ENCODE measurements around the gene PLTP.
"Not testable (repeated sequence)": the region's sequence is repeated elsewhere in the genome, so short reads cannot be mapped to it uniquely, and the experiment has no call there.

PLTP gene

GRCh38 chr20:45897289-45897688, 14.7 kb downstream of the PLTP start:
- no peak for DNase-seq (ENCODE audit: low spot score)

DNA sequence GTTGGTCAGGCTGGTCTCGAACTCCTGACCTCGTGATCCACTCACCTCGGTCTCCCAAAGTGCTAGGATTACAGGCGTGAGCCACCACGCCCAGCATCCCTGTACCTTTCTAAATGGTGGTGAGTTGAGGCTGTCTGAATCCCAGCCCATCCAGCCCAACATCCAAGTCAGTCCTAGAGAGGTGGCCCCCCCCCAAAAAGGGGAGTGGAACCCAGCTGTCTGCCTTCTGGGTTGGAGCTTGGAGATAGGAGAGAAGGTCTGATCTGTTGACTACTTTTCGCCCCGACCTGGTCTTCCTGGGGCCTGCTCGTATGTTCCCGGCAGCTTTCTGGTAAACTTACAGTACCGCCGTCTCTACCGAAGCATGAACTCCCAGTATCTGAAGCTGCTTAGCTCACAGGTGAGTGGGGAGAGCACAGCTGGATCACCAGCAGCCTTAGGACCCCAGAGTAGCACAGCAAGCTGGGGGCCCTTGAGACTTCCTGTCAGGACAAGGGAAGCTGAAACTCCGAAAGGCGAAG, 15.3 kb downstream of the PLTP start:
- DNase-seq (ENCODE audit: low spot score) = no peak

GRCh38 chr20:45894797-45895196, 17.2 kb downstream of the PLTP start:
- no peak for DNase-seq (ENCODE audit: low spot score)

DNA sequence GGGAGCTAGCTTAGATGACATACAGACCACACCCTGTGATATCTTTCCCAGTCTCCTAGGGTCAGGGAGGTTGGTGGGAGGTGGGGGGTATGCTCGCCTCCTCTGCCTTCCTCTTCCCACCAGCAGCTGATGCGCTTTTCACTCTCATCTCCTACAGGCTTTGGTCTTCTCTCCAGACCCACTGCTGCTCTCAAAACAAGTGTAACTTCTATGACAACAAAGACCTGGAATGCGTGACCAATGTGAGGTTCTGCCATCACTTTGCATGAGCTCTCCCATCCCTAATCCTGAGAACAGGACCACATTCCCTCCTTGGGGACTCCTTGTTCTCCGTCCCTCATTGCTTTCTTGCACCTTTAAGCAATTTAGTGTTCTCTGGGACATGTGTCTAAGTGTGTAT, 18.1 kb downstream of the PLTP start:
- DNase-seq (ENCODE audit: low spot score) = no peak

- DNase-seq (ENCODE audit: low spot score) = no peak
Measured at GRCh38 chr20:45892828-45893500, 19.0 kb downstream of the PLTP start.

- no peak for DNase-seq (ENCODE audit: low spot score)
Measured at GRCh38 chr20:45892049-45892825, 19.7 kb downstream of the PLTP start.

DNA sequence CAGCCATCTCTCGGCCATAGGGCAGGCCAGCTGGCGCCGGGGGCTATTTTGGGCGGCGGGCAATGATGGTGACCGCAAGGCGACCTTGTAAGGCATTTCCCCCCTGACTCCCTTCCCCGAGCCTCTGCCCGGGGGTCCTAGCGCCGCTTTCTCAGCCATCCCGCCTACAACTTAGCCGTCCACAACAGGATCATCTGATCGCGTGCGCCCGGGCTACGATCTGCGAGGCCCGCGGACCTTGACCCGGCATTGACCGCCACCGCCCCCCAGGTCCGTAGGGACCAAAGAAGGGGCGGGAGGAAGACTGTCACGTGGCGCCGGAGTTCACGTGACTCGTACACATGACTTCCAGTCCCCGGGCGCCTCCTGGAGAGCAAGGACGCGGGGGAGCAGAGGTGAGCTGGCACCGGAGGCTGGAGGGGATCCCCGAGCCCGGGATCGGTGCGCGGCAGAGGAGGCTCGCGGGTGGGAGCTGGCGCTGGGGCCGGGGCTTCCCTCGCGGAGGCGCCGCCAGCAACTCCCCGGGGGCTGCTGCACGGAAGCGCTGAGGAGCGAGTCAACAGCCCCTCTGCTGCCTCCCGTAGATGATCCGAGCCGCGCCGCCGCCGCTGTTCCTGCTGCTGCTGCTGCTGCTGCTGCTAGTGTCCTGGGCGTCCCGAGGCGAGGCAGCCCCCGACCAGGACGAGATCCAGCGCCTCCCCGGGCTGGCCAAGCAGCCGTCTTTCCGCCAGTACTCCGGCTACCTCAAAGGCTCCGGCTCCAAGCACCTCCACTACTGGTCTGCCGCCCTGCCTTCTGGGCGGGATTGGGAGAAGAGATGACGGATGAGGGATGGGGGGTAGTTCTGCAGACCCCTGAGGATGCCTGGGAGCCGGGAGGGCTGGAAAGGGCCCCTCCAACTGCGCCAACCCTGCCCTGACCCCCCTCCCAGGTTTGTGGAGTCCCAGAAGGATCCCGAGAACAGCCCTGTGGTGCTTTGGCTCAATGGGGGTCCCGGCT, 20.7 kb downstream of the PLTP start, which contains the start of the genes CTSA and NEURL2:
TSS of gene CTSA (plus strand) at position 351 of the 999 bp plus-strand sequence. CDS start at position 585, 234 bp downstream.
TSS of gene NEURL2 (minus strand) at position 224 of the 999 bp plus-strand sequence. CDS start at position 7, 217 bp downstream.
- peak; percentile 88 for DNase-seq (ENCODE audit: low spot score)

DNA sequence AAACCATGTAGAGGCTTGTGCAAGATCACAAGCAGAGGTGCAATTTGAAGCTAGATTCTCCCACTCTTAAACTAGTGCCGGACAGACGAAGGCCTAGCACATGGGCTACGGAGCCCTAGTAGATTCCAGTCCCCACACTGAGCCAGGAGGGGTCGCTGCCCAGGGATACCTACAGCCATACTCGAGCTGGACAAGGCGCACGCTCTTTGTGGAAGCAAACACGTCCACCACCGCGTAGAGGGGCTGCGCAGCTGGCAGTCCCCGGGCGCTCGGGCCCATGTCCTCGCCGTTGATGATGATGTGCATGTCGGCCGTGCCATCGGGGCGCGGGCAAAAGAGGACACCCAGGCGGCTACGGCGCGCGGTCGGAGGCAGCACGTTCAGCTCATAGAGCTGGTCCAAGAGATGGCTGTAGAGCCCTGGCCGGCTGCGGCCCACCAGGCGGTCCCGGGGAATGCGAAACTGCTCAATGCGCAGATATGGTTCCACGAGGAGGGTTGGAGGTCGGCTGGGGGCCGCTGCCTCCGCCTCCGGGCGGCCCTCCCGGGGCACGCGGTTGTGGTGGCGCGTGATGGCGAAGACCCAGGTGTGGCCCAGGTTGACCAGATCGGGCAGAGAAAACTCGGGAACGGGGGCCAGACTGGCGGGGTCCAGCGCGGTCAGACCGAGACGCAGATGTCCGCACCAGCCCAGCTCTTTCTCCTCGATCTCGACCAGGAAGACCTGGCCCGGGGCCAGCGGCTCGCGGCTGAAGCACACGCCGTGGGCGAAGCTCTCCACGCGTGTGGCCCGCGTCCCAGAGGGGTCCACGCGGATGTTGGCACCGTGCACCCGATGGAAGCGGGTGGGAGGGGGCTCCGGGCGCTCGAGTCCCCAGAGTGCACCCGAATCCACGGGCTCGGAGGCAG, 21.6 kb downstream of the PLTP start:
- DNase-seq (ENCODE audit: low spot score) = no peak

DNA sequence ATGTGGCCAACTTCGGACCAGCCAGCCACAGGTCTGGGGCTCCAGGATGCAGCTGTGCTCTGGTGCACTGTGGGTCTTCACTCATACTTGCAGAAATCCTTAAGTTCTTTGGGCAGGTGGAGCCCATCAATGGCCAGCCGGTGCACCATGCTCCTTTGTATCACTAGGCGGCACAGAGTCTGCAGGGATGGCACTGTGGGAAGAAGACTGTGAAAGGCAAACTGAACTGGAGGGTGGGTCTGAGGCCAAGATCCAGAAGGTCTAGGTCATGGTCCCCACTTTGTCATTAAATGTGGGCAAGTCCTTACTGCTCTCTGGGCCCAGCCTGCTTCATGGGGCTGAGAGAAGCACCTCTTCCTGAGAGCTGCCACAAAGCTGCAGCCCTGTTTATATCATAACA, 23.3 kb downstream of the PLTP start:
- DNase-seq (ENCODE audit: low spot score) = no peak

- DNase-seq (ENCODE audit: low spot score) = no peak
Measured at GRCh38 chr20:45887346-45887715, 24.6 kb downstream of the PLTP start, which contains the start of gene SPATA25. SPATA25 (minus strand) TSS chr20:45887622; CDS start chr20:45887590, 32 bp downstream.

- no peak for DNase-seq (ENCODE audit: low spot score)
Measured at GRCh38 chr20:45886590-45887345, 25.2 kb downstream of the PLTP start.

DNA sequence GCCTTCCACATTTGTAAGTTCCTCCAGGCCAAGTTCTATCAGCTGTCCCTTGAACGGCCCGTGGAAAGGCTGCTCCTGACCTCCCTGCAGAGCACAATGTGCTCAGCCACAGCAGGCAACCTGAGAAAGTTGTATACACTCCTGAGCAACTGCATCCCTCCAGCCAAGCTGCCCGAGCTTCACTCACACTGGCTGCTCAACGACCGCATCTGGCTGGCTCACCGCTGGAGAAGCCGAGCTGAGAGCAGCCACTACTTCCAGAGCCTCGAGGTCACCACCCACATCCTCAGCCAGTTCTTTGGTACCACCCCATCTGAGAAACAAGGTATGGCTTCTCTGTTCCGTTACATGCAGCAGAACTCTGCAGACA, 28.9 kb downstream of the PLTP start:
- DNase-seq (ENCODE audit: low spot score) = no peak

DNA sequence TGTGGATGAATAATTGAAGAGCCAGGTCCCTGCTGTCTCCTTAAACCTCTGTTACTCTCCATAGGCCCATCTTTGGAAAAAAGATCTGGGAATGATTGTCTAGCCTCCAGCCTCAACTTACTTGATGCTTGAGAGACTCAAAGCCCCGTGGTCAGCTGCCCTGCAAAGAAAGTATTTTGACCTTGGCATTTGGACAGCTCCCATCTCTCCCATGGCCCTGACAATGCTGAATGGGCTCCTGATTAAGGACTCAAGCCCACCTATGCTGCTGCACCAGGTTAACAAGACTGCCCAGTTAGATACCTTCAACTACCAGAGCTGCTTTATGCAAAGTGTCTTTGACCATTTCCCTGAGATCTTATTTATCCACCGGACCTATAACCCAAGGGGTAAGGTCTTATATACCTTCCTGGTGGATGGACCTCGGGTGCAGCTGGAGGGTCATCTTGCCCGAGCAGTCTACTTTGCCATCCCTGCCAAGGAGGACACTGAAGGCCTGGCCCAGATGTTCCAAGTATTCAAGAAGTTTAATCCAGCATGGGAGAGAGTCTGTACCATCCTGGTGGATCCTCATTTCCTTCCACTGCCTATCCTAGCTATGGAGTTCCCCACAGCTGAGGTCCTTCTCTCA, 29.4 kb downstream of the PLTP start:
- no peak for DNase-seq (ENCODE audit: low spot score)

DNA sequence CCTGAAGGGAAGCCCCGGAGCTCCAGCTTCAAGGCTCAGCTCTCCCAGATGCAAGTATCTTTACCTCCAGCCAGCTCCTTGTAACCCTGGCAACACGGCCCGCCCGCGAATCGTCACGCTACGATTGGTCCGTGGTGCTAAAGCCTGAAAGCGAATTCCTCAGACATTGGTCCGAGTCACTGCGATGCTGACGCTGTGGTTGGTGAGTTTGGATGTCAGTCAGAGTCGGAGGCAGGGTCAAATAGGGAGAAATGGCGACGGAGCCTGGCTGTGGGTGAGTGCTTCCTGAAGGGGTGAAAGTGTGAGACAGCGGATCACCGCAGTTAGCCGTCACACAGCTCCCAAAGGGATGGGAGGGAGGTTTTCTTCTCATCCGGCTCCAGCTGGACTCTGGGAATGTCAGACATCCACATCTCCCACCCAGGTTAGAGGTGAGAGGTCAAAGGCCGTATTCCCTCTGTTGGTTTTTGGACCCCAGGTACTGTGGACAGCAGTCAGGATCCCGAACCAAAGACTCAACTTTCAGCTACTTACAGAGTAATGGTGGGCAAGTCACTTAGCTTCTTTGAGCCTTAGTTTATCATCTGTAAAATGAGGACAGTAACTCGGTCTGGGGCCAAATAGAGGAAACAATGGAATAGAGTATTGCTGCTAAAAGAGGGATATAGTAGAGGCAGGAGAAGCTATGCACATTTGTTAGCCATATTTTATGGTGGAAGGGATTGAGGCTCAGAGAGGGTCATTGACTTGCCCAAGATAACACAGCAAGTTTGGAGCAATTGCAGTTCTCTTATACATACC, 30.8 kb downstream of the PLTP start, which contains the start of gene ZSWIM1:
TSS of gene ZSWIM1 (plus strand) at position 240 of the 801 bp plus-strand sequence. CDS start 1,366 bp downstream, outside the sequence.
- peak; percentile 97 for DNase-seq (ENCODE audit: low spot score)

- no peak for DNase-seq (ENCODE audit: low spot score)
Measured at GRCh38 chr20:45878076-45878761, 33.7 kb downstream of the PLTP start.

- DNase-seq (ENCODE audit: low spot score) = no peak
Measured at GRCh38 chr20:45874576-45874975, 37.4 kb downstream of the PLTP start.

- DNase-seq (ENCODE audit: low spot score) = not testable (repeated sequence)
Measured at GRCh38 chr20:45874104-45874481, 37.9 kb downstream of the PLTP start.
